Uterus (tissue), 4 donors: ENCODE measurements around the gene CTRB2. TPM values are rescaled to one million over a fixed set of nuclear protein-coding genes. Genes with fewer than 3 reads are reported as not detected.

ENCODE experiments used
- DNase-seq, 2 donors: peaks; one replicate each; pipeline ENCODE4 v3.0.0-alpha.2; 2019 to 2020
- H3K27ac ChIP-seq, 2 donors: fragments of 200-600 bp; sonication (generic); 1 replicate in 1 of 2; 2 replicates in 1 of 2; pipeline ENCODE4 v1.5.1; 2016 to 2018
- H3K27me3 ChIP-seq, 2 donors: fragments of 200-600 bp; sonication (generic); one replicate each; pipeline ENCODE4 v1.5.1; 2018 to 2019; ENCODE audit warnings: control low read depth in 1 of 2
- H3K36me3 ChIP-seq, 2 donors: fragments of 200-600 bp; sonication (generic); one replicate each; pipeline ENCODE4 v1.5.1; 2019; ENCODE audit warnings: control low read depth in 1 of 2
- H3K4me1 ChIP-seq, 2 donors: fragments of 200-600 bp; sonication (generic); one replicate each; pipeline ENCODE4 v1.5.1; 2018 to 2019; ENCODE audit warnings: control low read depth in 1 of 2
- H3K4me3 ChIP-seq, 2 donors: fragments of 200-600 bp; sonication (generic); 1 replicate in 1 of 2; 2 replicates in 1 of 2; pipeline ENCODE4 v1.5.1; 2018 to 2019; ENCODE audit warnings: mild to moderate bottlenecking in 1 of 2
- H3K9me3 ChIP-seq, 2 donors: fragments of 200-600 bp; sonication (generic); one replicate each; pipeline ENCODE4 v1.5.1; 2019; ENCODE audit warnings: control low read depth in 1 of 2
- POLR2A ChIP-seq, 2 donors: fragments of 450-650 bp; IDR thresholded peaks; one replicate each; pipeline ENCODE4 v1.6.1; 2016; ENCODE audit warnings: antibody characterized with exemption in 2 of 2, mild to moderate bottlenecking in 1 of 2, moderate library complexity in 1 of 2
- intact Hi-C: fragments of 100-400 bp; cut with DNase I; formaldehyde crosslinking; loops from one replicate; pipeline ENCODE4 v1.15.1; 2023; ENCODE audit warnings: low total_unique reads
- total RNA-seq, 4 donors: library from RNA; depleted of rRNA in 3 of 4; stranded (reverse); fragments of >200 nt in 3 of 4; gene quantifications; one replicate each; pipeline versions ENCODE4 v1.1.0 to v1.2.4, GENCODE V29; 2014 to 2023
- TF ChIP-seq, protein P1 (sequence below), 4 experiments: fragments of 200-600 bp in 2 of 4; fragments of 450-650 bp in 2 of 4; sonication (generic) in 2 of 4; IDR thresholded peaks; one replicate each; pipeline ENCODE4 v1.5.1; 2016 to 2019; ENCODE audit warnings: antibody characterized with exemption in 4 of 4, mild to moderate bottlenecking in 2 of 4, moderate library complexity in 1 of 4
- donor health status: DM: yes; HTN: yes; CAD: no.

Gene CTRB2
- total RNA-seq, 4 donors from 2014 or later: not detected

DNA sequence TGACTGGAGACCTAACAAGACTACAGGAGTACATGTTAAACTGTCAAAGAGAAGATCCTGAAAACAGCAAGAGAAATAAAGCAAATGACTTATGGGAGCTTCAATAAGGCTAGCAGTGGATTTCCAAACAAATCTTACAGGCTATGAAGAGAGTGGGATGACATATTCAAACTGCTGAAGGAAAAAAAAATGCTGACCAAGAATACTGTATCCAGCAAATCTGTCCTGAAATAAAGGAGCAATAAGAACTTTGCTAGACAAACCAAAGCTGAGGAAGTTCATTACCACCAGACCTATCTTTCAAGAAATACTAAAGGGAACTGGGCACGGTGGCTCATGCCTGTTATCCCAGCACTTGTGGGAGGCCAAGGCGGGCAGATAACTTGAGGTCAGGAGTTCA, 30.0 kb downstream of the CTRB2 start:
- DNase-seq: no peak
- H3K4me1 ChIP-seq: no peaks in the 10 kb centered on the region
- TF ChIP-seq POLR2A (IDR thresholded peaks at IDR 0.05): no peak
- TF ChIP-seq, protein P1, sequence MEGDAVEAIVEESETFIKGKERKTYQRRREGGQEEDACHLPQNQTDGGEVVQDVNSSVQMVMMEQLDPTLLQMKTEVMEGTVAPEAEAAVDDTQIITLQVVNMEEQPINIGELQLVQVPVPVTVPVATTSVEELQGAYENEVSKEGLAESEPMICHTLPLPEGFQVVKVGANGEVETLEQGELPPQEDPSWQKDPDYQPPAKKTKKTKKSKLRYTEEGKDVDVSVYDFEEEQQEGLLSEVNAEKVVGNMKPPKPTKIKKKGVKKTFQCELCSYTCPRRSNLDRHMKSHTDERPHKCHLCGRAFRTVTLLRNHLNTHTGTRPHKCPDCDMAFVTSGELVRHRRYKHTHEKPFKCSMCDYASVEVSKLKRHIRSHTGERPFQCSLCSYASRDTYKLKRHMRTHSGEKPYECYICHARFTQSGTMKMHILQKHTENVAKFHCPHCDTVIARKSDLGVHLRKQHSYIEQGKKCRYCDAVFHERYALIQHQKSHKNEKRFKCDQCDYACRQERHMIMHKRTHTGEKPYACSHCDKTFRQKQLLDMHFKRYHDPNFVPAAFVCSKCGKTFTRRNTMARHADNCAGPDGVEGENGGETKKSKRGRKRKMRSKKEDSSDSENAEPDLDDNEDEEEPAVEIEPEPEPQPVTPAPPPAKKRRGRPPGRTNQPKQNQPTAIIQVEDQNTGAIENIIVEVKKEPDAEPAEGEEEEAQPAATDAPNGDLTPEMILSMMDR (IDR thresholded peaks at IDR 0.05): no peak
- H3K36me3 ChIP-seq: no peaks in the 10 kb centered on the region
- peaks cover 0 to 14% of the 10 kb centered on the region in 2 donors for H3K9me3 ChIP-seq
- H3K27me3 ChIP-seq: no peaks in the 10 kb centered on the region
- H3K4me3 ChIP-seq: no peak overlapping the region
- intact Hi-C loops: no loop called here
- no peak overlapping the region for H3K27ac ChIP-seq

DNA sequence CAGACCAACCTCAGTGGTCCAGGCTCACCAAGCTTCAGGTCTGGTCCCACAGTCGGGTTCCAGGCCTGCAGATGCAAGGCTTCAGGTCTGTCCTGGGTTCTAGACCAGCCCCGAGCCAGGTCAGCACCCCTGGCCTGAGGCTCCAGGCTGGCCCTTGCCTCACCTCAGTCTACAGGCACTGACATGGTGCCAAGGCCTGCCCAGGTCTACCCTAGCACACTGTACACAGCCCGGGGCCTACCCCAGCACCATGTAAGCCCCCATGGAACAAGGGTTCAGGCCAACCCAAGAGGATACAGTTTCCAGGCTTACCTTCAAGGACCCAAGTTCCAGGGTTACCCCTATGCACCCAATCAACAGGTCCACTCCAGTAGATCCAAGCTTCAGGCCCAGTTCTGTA, 31.9 kb downstream of the CTRB2 start:
- intact Hi-C loops: no loop called here
- Histone ChIP-seq H3K36me3 (no peaks in the 10 kb centered on the region), H3K27ac (no peak overlapping the region), H3K4me1 (no peaks in the 10 kb centered on the region), H3K9me3 (peaks cover 0 to 19% of the 10 kb centered on the region in 2 donors), H3K4me3 (no peak overlapping the region), H3K27me3 (no peaks in the 10 kb centered on the region)
- TF ChIP-seq, protein P1 (IDR thresholded peaks at IDR 0.05): no peak
- TF ChIP-seq POLR2A (IDR thresholded peaks at IDR 0.05): no peak
- DNase-seq: no peak

DNA sequence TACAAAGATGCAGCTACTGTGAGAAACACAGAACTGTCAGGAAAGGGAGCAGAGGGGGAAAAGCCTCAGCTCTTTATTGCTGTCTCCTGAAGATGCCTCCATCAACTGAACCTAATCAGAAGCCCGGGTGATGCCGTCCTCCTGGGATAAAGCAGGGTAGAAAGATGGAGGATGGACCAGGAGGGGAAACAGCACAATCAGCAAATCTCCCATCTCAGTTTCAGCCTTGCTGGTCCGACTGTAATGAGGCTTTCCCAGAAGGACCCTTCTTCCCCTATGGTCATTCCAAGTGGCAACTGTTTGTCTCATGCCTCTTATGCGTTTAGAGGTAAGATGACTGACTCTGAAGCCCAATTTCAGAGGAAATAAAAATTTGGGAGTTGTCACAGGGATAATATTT, 34.4 kb downstream of the CTRB2 start:
- TF ChIP-seq POLR2A (IDR thresholded peaks at IDR 0.05): no peak
- TF ChIP-seq, protein P1 (IDR thresholded peaks at IDR 0.05): no peak
- Histone ChIP-seq H3K4me3 (no peak overlapping the region), H3K9me3 (peaks cover 0 to 19% of the 10 kb centered on the region in 2 donors), H3K4me1 (no peaks in the 10 kb centered on the region), H3K27me3 (no peaks in the 10 kb centered on the region), H3K27ac (no peak overlapping the region), H3K36me3 (no peaks in the 10 kb centered on the region)
- intact Hi-C loops: no loop called here
- DNase-seq: no peak

DNA sequence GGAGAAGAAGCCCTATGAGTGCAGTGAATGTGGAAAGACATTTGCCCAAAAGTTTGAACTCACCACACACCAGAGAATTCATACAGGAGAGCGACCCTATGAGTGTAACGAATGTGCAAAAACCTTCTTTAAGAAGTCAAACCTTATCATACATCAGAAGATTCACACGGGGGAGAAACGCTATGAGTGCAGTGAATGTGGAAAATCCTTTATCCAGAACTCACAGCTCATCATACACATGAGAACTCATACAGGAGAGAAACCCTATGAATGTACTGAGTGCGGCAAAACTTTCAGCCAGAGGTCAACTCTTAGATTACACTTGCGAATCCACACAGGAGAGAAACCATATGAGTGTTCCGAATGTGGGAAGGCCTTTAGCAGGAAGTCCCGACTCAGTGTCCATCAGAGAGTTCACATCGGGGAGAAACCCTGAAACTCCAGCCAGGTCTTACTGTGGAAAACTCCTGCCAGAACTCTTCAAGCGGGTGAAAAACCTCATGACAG, 37.0 kb downstream of the CTRB2 start:
- Histone ChIP-seq H3K27ac (no peak overlapping the region), H3K9me3 (peaks cover 0 to 8% of the 10 kb centered on the region in 2 donors), H3K36me3 (no peaks in the 10 kb centered on the region), H3K27me3 (no peaks in the 10 kb centered on the region), H3K4me3 (no peak overlapping the region), H3K4me1 (no peaks in the 10 kb centered on the region)
- intact Hi-C loops: no loop called here
- DNase-seq: no peak
- TF ChIP-seq, protein P1 (IDR thresholded peaks at IDR 0.05): no peak
- TF ChIP-seq POLR2A (IDR thresholded peaks at IDR 0.05): no peak

DNA sequence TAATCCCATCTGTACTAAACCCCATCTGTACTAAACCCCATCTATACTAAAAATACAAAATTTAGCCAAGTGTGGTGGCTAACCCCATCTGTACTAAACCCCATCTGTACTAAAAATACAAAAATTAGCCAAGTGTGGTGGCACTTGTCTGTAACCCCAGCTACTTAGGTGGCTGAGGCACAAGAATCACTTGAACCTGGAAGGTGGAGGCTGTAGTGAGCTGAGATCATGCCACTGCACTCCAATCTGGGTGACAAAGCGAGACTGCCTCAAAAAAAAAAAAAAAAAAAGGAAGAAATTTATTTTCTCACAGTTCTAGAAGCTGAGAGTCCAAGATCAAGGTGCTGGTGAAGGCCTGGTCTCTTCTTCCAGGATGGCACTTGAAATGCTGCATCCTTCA, 46.6 kb downstream of the CTRB2 start:
- Histone ChIP-seq H3K27ac (no peak overlapping the region), H3K4me1 (no peaks in the 10 kb centered on the region), H3K9me3 (no peaks in the 10 kb centered on the region), H3K27me3 (no peaks in the 10 kb centered on the region), H3K36me3 (no peaks in the 10 kb centered on the region), H3K4me3 (no peak overlapping the region)
- intact Hi-C loops: no loop called here
- no peak for DNase-seq
- TF ChIP-seq POLR2A (IDR thresholded peaks at IDR 0.05): no peak
- TF ChIP-seq, protein P1 (IDR thresholded peaks at IDR 0.05): no peak

Other genes with a start within 250 kb of the CTRB2 start
- gene WDR59, start 222.0 kb downstream of the CTRB2 start, total RNA-seq: 100 to 1,000 TPM in 1 of 4 donors, 10 to 100 TPM in 3; 37.1 to 103 (median 65.0) TPM
- 10 to 100 TPM; 14.1 to 37.4 (median 19.4) TPM for gene ZNRF1, start 208.1 kb downstream of the CTRB2 start, total RNA-seq
- 1 to 10 TPM; 1.3 to 5.7 (median 3.3) TPM for gene LDHD, start 90.4 kb downstream of the CTRB2 start, total RNA-seq
- gene ZFP1, start 58.6 kb downstream of the CTRB2 start, total RNA-seq: 10 to 100 TPM in 3 of 4 donors, 1 to 10 TPM in 1; 5.9 to 39.7 (median 16.2) TPM
- gene CTRB1, start 11.8 kb upstream of the CTRB2 start, total RNA-seq: not detected
- 100 to 1,000 TPM in 1 of 4 donors, 10 to 100 TPM in 3; 42.8 to 104 (median 47.2) TPM for gene BCAR1, start 44.5 kb upstream of the CTRB2 start, total RNA-seq
- gene CFDP1, start 226.3 kb upstream of the CTRB2 start, total RNA-seq: 10 to 100 TPM; 22.3 to 90.8 (median 73.4) TPM